NT2/D1 (cell line): Measurements from ENCODE around the gene FRY.

Experiments used
- YY1 ChIP-seq: IDR thresholded peaks from 2 replicates; pipeline ENCODE4 v1.6.1; 2011; ENCODE audit not compliant: insufficient read length, insufficient read depth
- ZNF274 ChIP-seq: IDR thresholded peaks from 2 replicates; pipeline ENCODE4 v1.6.1; 2011; ENCODE audit warnings: mild to moderate bottlenecking, low read depth, low read length

GRCh38 chr13:31982124-31982523, 49.5 kb upstream of the FRY start:
- no peak for TF ChIP-seq YY1
- no peak for TF ChIP-seq ZNF274
